A549 (cell line): ENCODE measurements around the gene MTRFR. TPM values are rescaled to one million over a fixed set of nuclear protein-coding genes. Genes with fewer than 3 reads are reported as not detected.
"Not testable (repeated sequence)": the region's sequence is repeated elsewhere in the genome, so short reads cannot be mapped to it uniquely, and the experiment has no call there.

Experiments used
- ATAC-seq, 2 experiments: fragments of 200-7000 bp in 1 of 2; fragments of >200 bp in 1 of 2; cut with Nextera tagmentation in 1 of 2; cut with Tn5 transposase in 1 of 2; 3 replicates each; pipeline versions ENCODE4 v1.8.0 to v1.9.1; 2018 to 2020; ENCODE audit warnings: mild to moderate bottlenecking in 1 of 2, moderate library complexity in 1 of 2
- CTCF ChIA-PET: fragments of 300-600 bp; sonication (Branson Sonifier 250); formaldehyde crosslinking; extraction: SDS; loops from one replicate; lab custom pipeline; 2021; ENCODE audit warnings: antibody characterized with exemption, inconsistent platforms; lab: Yijun Ruan, JAX
- POLR2A ChIA-PET: fragments of 350-600 bp; formaldehyde crosslinking; extraction: SDS; loops from one replicate; lab custom pipeline; 2021; ENCODE audit warnings: antibody characterized with exemption, inconsistent platforms; lab: Yijun Ruan, JAX
- DNase-seq, 2 experiments: peaks; one replicate each; pipeline versions ENCODE4 v3.0.0 to v3.0.0-alpha.2; 2011 to 2016; ENCODE audit warnings: low read depth in 1 of 2, low spot score in 1 of 2
- FAIRE-seq: peaks from 2 replicates; lab custom pipeline; 2011; peaks lifted over from hg19 to GRCh38; lab: Jason Lieb, UNC
- H3K27ac ChIP-seq, 2 experiments: fragments of >200 bp; sonication (Bioruptor Twin); formaldehyde crosslinking; 3 replicates each; pipeline ENCODE4 v1.5.1; 2016 to 2017
- H3K4me1 ChIP-seq: fragments of >200 bp; sonication (Bioruptor Twin); formaldehyde crosslinking; 3 replicates; pipeline ENCODE4 v1.6.1; 2016
- H3K4me2 ChIP-seq: fragments of >200 bp; sonication (Bioruptor Twin); formaldehyde crosslinking; 3 replicates; pipeline ENCODE4 v1.6.1; 2016
- H3K4me3 ChIP-seq: fragments of >200 bp; sonication (Bioruptor Twin); formaldehyde crosslinking; 3 replicates; pipeline ENCODE4 v1.5.1; 2016
- H3K9me3 ChIP-seq: fragments of >200 bp; sonication (Bioruptor Twin); formaldehyde crosslinking; 3 replicates; pipeline ENCODE4 v1.6.1; 2016
- BCL3 ChIP-seq: fragments of >200 bp; sonication (Bioruptor Twin); formaldehyde crosslinking; IDR thresholded peaks from 3 replicates; pipeline ENCODE4 v1.6.1; 2016
- CHD4 ChIP-seq: fragments of 200-600 bp; sonication (generic); IDR thresholded peaks from 2 replicates; pipeline ENCODE4 v1.6.1; 2016; ENCODE audit warnings: antibody characterized with exemption, mild to moderate bottlenecking, borderline replicate concordance
- EHMT2 ChIP-seq: fragments of 200-600 bp; sonication (generic); IDR thresholded peaks from 2 replicates; pipeline ENCODE4 v1.6.1; 2016; ENCODE audit warnings: antibody characterized with exemption, low read depth, mild to moderate bottlenecking, moderate library complexity
- EP300 ChIP-seq, 2 experiments: fragments of >200 bp; sonication (Bioruptor Twin); formaldehyde crosslinking; IDR thresholded peaks; 2 replicates in 1 of 2; 3 replicates in 1 of 2; pipeline ENCODE4 v1.6.1; 2016 to 2017
- HDAC2 ChIP-seq: fragments of 200-600 bp; sonication (generic); IDR thresholded peaks from 2 replicates; pipeline ENCODE4 v1.6.1; 2016
- HOXB13 ChIP-seq: fragments of 250-450 bp; sonication (Bioruptor Pico); IDR thresholded peaks from 2 replicates; pipeline ENCODE4 v1.5.0; 2020; ENCODE audit warnings: low read depth, mild to moderate bottlenecking, moderate library complexity
- KDM5A ChIP-seq: fragments of 200-600 bp; sonication (generic); IDR thresholded peaks from 2 replicates; pipeline ENCODE4 v1.6.1; 2016; ENCODE audit warnings: antibody characterized with exemption, mild to moderate bottlenecking
- MAFK ChIP-seq: fragments of 450-650 bp; IDR thresholded peaks from 2 replicates; pipeline ENCODE4 v1.6.1; 2014; ENCODE audit not compliant: partially characterized antibody
- MYC ChIP-seq: IDR thresholded peaks from 2 replicates; pipeline ENCODE4 v1.6.1; 2012; ENCODE audit warnings: mild to moderate bottlenecking, inconsistent platforms, low read length, improper control_type of control experiment, borderline replicate concordance
- NR3C1 ChIP-seq: fragments of >200 bp; sonication (Bioruptor Twin); formaldehyde crosslinking; IDR thresholded peaks from 3 replicates; pipeline ENCODE4 v1.6.1; 2017
- RCOR1 ChIP-seq: fragments of 150-350 bp; IDR thresholded peaks from 2 replicates; pipeline ENCODE4 v1.6.1; 2014; ENCODE audit warnings: antibody characterized with exemption, low read length, low read depth
- ZFP36 ChIP-seq: fragments of 450-650 bp; IDR thresholded peaks from 2 replicates; pipeline ENCODE4 v1.6.1; 2014; ENCODE audit warnings: borderline replicate concordance; ENCODE audit not compliant: partially characterized antibody
- WGBS: methylation state at CpG from one replicate; pipeline ENCODE4 v1.1.6; 2017; ENCODE audit errors: missing lambda C conversion rate; 5-methylcytosine and 5-hydroxymethylcytosine counted together
- polyA plus RNA-seq, 4 experiments: library from polyadenylated mRNA; depleted of rRNA in 3 of 4; stranded (reverse); fragments of >200 nt; fragmentation: RNase III in 1 of 4; extraction: RNeasy Plus Mini Kit Qiagen cat#74134 plus additional on column Dnase treatment in 1 of 4; gene quantifications; 2 replicates in 3 of 4; 3 replicates in 1 of 4; pipeline ENCODE4 v1.2.3, GENCODE V29; 2011 to 2017
- TF ChIP-seq, protein P1 (sequence below): IDR thresholded peaks from 2 replicates; pipeline ENCODE4 v1.6.1; 2012
- TF ChIP-seq, protein P2 (sequence below): fragments of 250-450 bp; sonication (Bioruptor Pico); IDR thresholded peaks from 2 replicates; pipeline ENCODE4 v1.5.0; 2020; ENCODE audit warnings: low read depth, mild to moderate bottlenecking, moderate library complexity

Gene MTRFR
- polyA plus RNA-seq, 2 of the 4 experiments (the other 2 are of a cell fraction) = 15.5 to 25.2 TPM

GRCh38 chr12:123243671-123244262 lies 10.5 kb downstream of the MTRFR start:
- Histone ChIP-seq H3K4me1 (no peaks in the 10 kb centered on the region), H3K27ac (no peak overlapping the region), H3K4me2 (no peak overlapping the region), H3K4me3 (no peak overlapping the region), H3K9me3 (peaks cover 7% of the 10 kb centered on the region; the same call in 1 of the 3 replicates)
- CTCF ChIA-PET = interaction anchor here (1.0 to 1.3 kb wide), 2 partner anchors 200 to 275 kb away, joined by 3 to 5 read pairs; no protein-coding TSS in a partner anchor
- DNase-seq (peak in 1 of 2 experiments; percentile 49), FAIRE-seq (no peak), ATAC-seq (peak; percentile 50 to 59; a peak in 5 of 6 replicates)
- TF ChIP-seq MAFK (no peak), RCOR1 (no peak), EHMT2 (no peak), ZFP36 (no peak)
- TF ChIP-seq, protein P1, sequence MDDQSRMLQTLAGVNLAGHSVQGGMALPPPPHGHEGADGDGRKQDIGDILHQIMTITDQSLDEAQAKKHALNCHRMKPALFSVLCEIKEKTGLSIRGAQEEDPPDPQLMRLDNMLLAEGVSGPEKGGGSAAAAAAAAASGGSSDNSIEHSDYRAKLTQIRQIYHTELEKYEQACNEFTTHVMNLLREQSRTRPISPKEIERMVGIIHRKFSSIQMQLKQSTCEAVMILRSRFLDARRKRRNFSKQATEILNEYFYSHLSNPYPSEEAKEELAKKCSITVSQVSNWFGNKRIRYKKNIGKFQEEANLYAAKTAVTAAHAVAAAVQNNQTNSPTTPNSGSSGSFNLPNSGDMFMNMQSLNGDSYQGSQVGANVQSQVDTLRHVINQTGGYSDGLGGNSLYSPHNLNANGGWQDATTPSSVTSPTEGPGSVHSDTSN = no peak
- TF ChIP-seq, protein P2, sequence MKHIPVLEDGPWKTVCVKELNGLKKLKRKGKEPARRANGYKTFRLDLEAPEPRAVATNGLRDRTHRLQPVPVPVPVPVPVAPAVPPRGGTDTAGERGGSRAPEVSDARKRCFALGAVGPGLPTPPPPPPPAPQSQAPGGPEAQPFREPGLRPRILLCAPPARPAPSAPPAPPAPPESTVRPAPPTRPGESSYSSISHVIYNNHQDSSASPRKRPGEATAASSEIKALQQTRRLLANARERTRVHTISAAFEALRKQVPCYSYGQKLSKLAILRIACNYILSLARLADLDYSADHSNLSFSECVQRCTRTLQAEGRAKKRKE (CRISPR knock-in tag) = no peak
- WGBS = 79% methylated on average over 7 of the region's 7 CpGs
- POLR2A ChIA-PET = interaction anchor here (3.3 kb wide), 1 partner anchor 11 kb away, joined by 18 read pairs; the partner anchor contains the start of genes MPHOSPH9 and MTRFR

DNA sequence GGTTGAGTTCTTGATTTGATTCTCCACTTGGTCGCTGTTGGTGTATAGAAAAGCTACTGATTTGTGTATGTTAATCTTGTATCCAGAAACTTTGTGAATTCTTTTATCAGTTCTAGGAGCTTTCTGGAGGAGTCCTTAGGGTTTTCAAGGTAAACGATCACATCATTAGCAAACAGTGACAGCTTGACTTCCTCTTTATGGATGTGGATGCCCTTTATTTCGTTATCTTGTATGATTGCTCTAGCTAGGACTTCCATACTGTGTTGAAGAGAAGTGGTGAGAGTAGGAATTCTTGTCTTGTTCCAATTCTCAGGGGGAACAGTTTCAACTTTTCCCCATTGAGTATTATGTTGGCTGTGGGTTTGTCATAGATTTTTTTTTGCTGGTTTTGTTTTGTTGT lies 12.4 kb downstream of the MTRFR start:
- 88% methylated on average over 3 of the region's 3 CpGs for WGBS
- ChIA-PET CTCF (no interaction called here), POLR2A (interaction anchor here (0.9 kb wide), 1 partner anchor 13 kb away, joined by 4 read pairs; the partner anchor contains the start of genes MPHOSPH9 and MTRFR)
- ATAC-seq (no peak), FAIRE-seq (no peak), DNase-seq (no peak)
- Histone ChIP-seq H3K4me1 (peaks cover 7% of the 10 kb centered on the region), H3K27ac (no peak overlapping the region), H3K9me3 (peaks cover 7% of the 10 kb centered on the region; the same call in 1 of the 3 replicates), H3K4me2 (no peak overlapping the region), H3K4me3 (no peak overlapping the region)
- TF ChIP-seq HOXB13 (CRISPR knock-in tag) (no peak), MYC (no peak), NR3C1 (no peak), HDAC2 (no peak), KDM5A (no peak), EHMT2 (no peak), EP300 (IDR thresholded peaks at IDR 0.05) (no peak), BCL3 (no peak), CHD4 (no peak), RCOR1 (no peak)

GRCh38 chr12:123248129-123248528 lies 14.9 kb downstream of the MTRFR start:
- CTCF ChIA-PET = interaction anchor here (0.8 to 2.8 kb wide), 3 partner anchors 10 to 388 kb away, joined by 3 to 16 read pairs (median 6); no protein-coding TSS in a partner anchor

More at GRCh38 chr12:123248129-123248528, 14.9 kb downstream of the MTRFR start:
- POLR2A ChIA-PET = interaction anchor here (1.1 kb wide), 1 partner anchor 15 kb away, joined by 4 read pairs; the partner anchor contains the start of genes MPHOSPH9 and MTRFR
- not testable (repeated sequence) for DNase-seq, H3K27ac ChIP-seq, ATAC-seq, H3K4me3 ChIP-seq, H3K9me3 ChIP-seq, H3K4me2 ChIP-seq, FAIRE-seq
- peaks cover 26% of the 10 kb centered on the region for H3K4me1 ChIP-seq
- WGBS = 96% methylated on average over 2 of the region's 2 CpGs
